ENCODE measurements around the gene CCIN.

DNA sequence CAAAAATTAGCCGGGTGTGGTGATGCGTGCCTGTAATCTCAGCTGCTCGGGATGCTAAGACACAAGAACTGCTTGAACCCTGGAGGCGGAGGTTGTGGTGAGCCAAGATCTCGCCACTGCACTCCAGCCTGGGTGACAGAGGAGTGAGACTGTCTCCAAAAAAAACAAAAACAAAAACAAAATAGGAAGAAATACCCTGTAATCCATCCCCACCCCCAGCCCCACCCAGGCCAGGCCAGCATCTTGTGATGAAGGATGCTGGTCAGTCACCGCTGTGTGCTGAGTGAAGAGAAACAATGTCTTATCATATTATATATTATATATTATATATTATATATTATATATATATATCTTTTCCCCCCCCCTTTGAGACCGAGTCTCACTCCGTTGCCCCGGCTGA lies 15.4 kb upstream of the CCIN start:
- TF ChIP-seq, protein P1, sequence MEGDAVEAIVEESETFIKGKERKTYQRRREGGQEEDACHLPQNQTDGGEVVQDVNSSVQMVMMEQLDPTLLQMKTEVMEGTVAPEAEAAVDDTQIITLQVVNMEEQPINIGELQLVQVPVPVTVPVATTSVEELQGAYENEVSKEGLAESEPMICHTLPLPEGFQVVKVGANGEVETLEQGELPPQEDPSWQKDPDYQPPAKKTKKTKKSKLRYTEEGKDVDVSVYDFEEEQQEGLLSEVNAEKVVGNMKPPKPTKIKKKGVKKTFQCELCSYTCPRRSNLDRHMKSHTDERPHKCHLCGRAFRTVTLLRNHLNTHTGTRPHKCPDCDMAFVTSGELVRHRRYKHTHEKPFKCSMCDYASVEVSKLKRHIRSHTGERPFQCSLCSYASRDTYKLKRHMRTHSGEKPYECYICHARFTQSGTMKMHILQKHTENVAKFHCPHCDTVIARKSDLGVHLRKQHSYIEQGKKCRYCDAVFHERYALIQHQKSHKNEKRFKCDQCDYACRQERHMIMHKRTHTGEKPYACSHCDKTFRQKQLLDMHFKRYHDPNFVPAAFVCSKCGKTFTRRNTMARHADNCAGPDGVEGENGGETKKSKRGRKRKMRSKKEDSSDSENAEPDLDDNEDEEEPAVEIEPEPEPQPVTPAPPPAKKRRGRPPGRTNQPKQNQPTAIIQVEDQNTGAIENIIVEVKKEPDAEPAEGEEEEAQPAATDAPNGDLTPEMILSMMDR (IDR thresholded peaks at IDR 0.05), result no peak
- TF ChIP-seq POLR2AphosphoS5 (IDR thresholded peaks at IDR 0.05), result no peak

Data from gastroesophageal sphincter (tissue), 3 donors.